Fibroblast of the aortic adventitia (primary cell): Measurements from ENCODE around the gene GID8. TPM values are rescaled to one million over a fixed set of nuclear protein-coding genes. Genes with fewer than 3 reads are reported as not detected.

Source experiments
- DNase-seq: peaks from one replicate; pipeline ENCODE4 v3.0.0-alpha.2; 2010; ENCODE audit warnings: low read depth
- H3K4me3 ChIP-seq: 2 replicates; pipeline ENCODE4 v1.5.1; 2011; ENCODE audit warnings: low read depth, mild to moderate bottlenecking, control low read depth, low read length, moderate library complexity
- total RNA-seq: library from RNA; depleted of rRNA; stranded (reverse); fragments of >200 nt; gene quantifications from 2 replicates; pipeline ENCODE4 v1.2.3, GENCODE V29; 2012; ENCODE audit warnings: low replicate concordance
- TF ChIP-seq, protein P1 (sequence below): IDR thresholded peaks from 2 replicates; pipeline ENCODE4 v1.5.1; 2011; ENCODE audit warnings: mild to moderate bottlenecking, low read length, control low read depth, inconsistent platforms; ENCODE audit not compliant: insufficient read depth

The GID8 gene
- total RNA-seq, 1 donor = 35.4 TPM

DNA sequence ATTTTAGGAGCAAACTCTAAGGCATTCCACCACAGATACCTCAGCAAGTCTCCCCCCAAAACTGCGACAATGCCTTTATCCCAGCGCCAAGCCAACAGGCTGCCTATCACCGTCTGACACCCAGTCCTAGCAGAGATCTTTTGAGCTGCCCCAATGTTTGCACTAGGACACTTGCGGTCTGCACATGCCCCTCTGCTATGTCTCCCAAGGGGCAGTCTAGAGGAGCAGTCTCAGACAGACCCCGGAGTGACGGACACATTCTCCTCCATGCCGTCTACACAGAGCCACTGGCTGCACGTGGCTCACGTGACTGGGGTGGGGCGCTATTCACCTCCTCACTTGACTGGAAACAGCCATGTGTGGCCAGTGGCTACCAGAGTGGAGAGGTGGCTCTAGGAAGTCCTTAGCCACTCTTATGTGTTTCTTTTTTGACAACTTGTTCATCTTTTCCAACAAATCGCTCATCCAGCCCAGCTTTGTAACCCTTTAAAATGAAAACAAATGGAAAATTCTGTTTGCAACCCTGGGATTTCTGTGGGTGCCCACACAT is 27.7 kb upstream of the GID8 start:
- no peak for DNase-seq
- no peak overlapping the region for H3K4me3 ChIP-seq
- TF ChIP-seq, protein P1, sequence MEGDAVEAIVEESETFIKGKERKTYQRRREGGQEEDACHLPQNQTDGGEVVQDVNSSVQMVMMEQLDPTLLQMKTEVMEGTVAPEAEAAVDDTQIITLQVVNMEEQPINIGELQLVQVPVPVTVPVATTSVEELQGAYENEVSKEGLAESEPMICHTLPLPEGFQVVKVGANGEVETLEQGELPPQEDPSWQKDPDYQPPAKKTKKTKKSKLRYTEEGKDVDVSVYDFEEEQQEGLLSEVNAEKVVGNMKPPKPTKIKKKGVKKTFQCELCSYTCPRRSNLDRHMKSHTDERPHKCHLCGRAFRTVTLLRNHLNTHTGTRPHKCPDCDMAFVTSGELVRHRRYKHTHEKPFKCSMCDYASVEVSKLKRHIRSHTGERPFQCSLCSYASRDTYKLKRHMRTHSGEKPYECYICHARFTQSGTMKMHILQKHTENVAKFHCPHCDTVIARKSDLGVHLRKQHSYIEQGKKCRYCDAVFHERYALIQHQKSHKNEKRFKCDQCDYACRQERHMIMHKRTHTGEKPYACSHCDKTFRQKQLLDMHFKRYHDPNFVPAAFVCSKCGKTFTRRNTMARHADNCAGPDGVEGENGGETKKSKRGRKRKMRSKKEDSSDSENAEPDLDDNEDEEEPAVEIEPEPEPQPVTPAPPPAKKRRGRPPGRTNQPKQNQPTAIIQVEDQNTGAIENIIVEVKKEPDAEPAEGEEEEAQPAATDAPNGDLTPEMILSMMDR = no peak

DNA sequence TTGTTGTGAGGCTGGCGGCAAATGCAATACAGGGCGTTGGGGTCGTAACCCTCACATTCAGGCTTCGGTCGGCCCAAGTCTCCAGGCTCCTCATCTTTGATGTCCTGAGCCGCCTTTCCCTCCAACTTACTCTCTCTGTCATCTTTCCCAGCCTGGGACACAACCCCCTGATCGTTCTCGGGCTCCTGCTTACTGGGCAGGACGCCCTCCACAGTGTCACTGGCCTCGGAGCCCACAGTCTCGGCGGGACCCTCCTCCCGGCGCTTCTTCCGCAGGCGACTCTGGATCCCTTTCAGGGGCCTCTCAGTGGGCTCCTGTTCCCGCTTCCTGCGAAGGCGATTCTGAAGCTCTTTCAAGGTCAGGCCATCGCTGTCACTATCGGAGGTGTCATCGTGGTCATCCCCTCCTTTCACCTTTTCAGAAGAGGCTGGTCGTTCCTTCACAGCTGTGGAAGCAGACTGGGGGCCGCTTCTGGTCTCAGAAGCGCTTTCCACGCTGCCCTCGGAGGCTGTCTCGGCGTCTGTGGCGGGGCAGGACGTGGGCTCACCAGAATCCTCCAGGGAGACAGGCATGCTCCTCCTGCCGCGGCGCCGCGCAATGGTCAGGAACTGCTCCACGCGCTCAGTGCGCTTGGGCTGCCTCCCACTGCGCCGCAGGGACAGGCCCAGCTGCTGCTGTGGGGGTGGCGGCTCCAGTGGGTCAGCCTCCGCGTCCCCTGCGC is 27.0 kb upstream of the GID8 start:
- no peak overlapping the region for H3K4me3 ChIP-seq
- no peak for DNase-seq
- TF ChIP-seq, protein P1 = no peak

DNA sequence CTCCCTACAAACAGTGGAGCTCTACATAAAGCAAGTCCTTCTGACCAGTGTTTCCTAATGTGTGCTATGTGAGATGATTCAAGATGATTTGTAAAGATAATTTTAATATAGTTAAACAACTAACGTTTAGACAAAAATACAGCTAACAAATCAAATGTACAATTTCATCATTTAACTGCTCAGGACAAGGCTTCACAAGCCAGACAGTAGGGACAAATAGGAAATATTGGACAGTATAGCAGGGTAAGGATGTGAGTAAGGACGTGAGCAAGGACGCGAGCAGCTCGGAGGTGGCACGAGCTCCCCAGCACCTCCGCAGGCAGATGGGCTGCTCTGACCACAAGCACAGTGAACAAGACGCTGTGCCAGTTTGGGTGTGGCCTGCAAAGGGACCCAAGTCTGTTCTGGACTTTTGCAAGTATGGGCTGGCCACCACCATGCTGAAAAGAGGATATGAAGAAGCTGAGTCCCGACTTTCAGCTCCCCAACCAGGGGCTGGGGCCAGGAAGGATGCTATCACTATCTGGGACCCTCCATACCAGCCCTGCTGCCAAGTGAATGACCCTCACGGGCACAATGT is 26.2 kb upstream of the GID8 start:
- no peak overlapping the region for H3K4me3 ChIP-seq
- TF ChIP-seq, protein P1 = no peak
- no peak for DNase-seq

DNA sequence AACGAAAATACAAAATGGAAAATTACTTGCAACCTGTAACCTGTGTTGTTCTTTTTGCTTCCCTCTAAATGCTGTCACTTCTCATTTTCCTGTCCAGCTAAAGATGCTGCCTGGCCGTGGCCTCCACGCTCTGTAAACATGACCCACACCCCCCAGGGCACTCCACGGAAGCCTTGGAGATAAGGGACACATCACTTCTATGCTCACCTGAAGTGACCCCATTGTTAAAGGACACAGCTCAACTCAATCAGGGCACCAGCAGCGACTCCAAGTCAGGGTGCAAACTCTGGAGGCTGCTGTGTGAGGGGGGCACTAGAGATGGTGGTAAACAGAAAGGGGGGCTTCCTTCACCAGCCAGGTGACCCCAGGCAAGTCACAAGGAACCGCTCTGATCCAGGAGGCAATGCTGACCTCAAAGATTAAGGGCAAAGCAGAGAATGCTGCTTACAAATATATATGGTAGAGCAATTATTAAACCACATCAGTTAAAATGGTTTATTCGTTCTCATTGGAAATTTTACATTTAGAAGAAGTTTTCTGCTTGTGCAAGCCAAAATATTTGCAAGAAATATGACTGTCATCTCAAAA is 24.8 kb upstream of the GID8 start:
- TF ChIP-seq, protein P1 = no peak

DNA sequence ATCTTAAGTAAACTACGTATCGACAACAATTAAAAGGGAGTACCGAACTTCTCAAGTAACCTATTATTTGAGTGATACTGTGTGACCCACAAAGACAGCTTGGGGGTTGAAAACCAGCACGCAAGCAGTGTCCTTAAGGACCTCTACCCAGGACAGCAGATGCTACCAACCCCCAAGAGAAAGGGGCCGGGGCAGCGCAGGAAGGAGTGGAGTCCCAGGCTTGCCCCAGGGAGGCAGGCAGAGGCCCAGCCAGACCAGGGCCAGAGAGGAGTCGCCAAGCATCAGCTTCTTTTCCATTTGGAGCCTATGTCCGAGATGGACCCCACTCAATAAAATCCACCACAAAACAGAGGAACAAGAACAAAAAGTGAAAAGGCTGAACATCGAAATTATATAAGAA is 23.5 kb upstream of the GID8 start:
- no peak for DNase-seq
- TF ChIP-seq, protein P1 = no peak
- no peak overlapping the region for H3K4me3 ChIP-seq

More for the DNA sequence above, 24.8 kb upstream of the GID8 start:
- DNase-seq = no peak
- H3K4me3 ChIP-seq = no peak overlapping the region

DNA sequence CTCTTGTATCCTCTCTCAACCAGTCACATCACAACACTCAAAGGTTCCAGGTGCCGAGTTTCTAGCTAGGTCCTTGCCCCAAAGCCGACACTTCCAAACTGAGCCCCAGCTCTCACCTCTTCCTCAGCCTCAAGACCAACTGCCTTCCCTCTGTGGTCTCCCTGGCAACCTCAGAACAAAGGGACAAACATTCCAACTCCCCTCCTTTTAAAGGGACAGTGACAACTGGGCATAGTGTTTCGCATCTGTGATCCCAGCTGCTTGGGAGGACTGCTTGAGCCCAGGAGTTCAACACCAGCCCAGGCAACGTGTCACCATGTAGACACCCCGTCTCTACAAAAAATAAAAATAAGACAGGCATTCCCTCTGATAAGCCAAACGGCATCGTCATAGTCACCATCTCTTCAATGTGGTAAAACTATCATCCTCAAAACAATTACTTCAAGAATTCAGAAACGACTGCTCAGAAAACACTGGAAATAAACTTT is 22.9 kb upstream of the GID8 start:
- DNase-seq = peak; percentile 33
- H3K4me3 ChIP-seq = no peak overlapping the region
- TF ChIP-seq, protein P1 = no peak
